HepG2 (cell line): ENCODE results near the gene ZBTB2. TPM values are rescaled to one million over a fixed set of nuclear protein-coding genes. Genes with fewer than 3 reads are reported as not detected.
A peak's percentile ranks its signal among the peaks of the same experiment; 100 is the strongest.

Experiments
- ADNP ChIP-seq: sonication (generic); formaldehyde crosslinking; IDR thresholded peaks from 2 replicates; pipeline ENCODE4 v1.4.0; 2020; ENCODE audit warnings: missing genetic modification reagents
- AGO2 ChIP-seq: fragments of 200-400 bp; formaldehyde crosslinking; optimal IDR thresholded peaks from 2 replicates; pipeline ENCODE3; 2017; ENCODE audit warnings: mild to moderate bottlenecking, low read depth, low read length, moderate library complexity
- ARID2 ChIP-seq: sonication (generic); formaldehyde crosslinking; IDR thresholded peaks from 2 replicates; pipeline ENCODE4 v1.8.1; 2022; ENCODE audit warnings: mild to moderate bottlenecking, missing genetic modification reagents, borderline replicate concordance
- ATF5 ChIP-seq: sonication (generic); formaldehyde crosslinking; IDR thresholded peaks from 2 replicates; pipeline ENCODE4 v1.4.0; 2020; ENCODE audit warnings: mild to moderate bottlenecking, low read depth, missing genetic modification reagents
- BCL3 ChIP-seq: sonication (generic); formaldehyde crosslinking; IDR thresholded peaks from 2 replicates; pipeline ENCODE4 v1.5.1; 2020; ENCODE audit warnings: mild to moderate bottlenecking, missing genetic modification reagents, moderate library complexity
- CERS6 ChIP-seq: sonication (generic); formaldehyde crosslinking; IDR thresholded peaks from 2 replicates; pipeline ENCODE4 v1.5.0; 2020; ENCODE audit warnings: missing genetic modification reagents
- CHD4 ChIP-seq: fragments of 200-600 bp; sonication (generic); IDR thresholded peaks from 2 replicates; pipeline ENCODE4 v1.7.0; 2017; ENCODE audit warnings: mild to moderate bottlenecking, low read length, borderline replicate concordance
- DPF2 ChIP-seq: sonication (generic); formaldehyde crosslinking; IDR thresholded peaks from 2 replicates; pipeline ENCODE4 v1.4.0; 2020; ENCODE audit warnings: mild to moderate bottlenecking, low read depth, missing genetic modification reagents, borderline replicate concordance
- EZH2 ChIP-seq: conservative IDR thresholded peaks from 2 replicates; pipeline ENCODE4 v1.6.1; 2012; ENCODE audit warnings: mild to moderate bottlenecking, low read depth, low read length, moderate library complexity
- HIVEP1 ChIP-seq: sonication (generic); formaldehyde crosslinking; IDR thresholded peaks from 2 replicates; pipeline ENCODE4 v1.4.0; 2020; ENCODE audit warnings: mild to moderate bottlenecking, missing genetic modification reagents
- HOXD1 ChIP-seq: sonication (generic); formaldehyde crosslinking; IDR thresholded peaks from 2 replicates; pipeline ENCODE4 v1.5.0; 2020; ENCODE audit warnings: missing genetic modification reagents
- KAT2B ChIP-seq: fragments of 150-350 bp; IDR thresholded peaks from 2 replicates; pipeline ENCODE4 v1.6.1; 2014; ENCODE audit warnings: low read depth, low read length, borderline replicate concordance
- KMT2A ChIP-seq: sonication (generic); formaldehyde crosslinking; IDR thresholded peaks from 2 replicates; pipeline ENCODE4 v1.4.0; 2020; ENCODE audit warnings: missing genetic modification reagents
- RFXANK ChIP-seq: IDR thresholded peaks from 2 replicates; pipeline ENCODE4 v1.6.1; 2016
- SIN3A ChIP-seq: IDR thresholded peaks from 2 replicates; pipeline ENCODE4 v1.6.1; 2011; ENCODE audit warnings: low read depth, mild to moderate bottlenecking, control low read depth, low read length, borderline replicate concordance
- SOX5 ChIP-seq: IDR thresholded peaks from 2 replicates; pipeline ENCODE4 v1.6.1; 2016; ENCODE audit warnings: borderline replicate concordance
- TBX3 ChIP-seq: fragments of 450-650 bp; IDR thresholded peaks from 2 replicates; pipeline ENCODE4 v1.6.1; 2017; ENCODE audit warnings: antibody characterized with exemption, mild to moderate bottlenecking, inconsistent platforms, borderline replicate concordance
- ZBTB10 ChIP-seq: sonication (generic); formaldehyde crosslinking; IDR thresholded peaks from 2 replicates; pipeline ENCODE4 v1.4.0; 2020; ENCODE audit warnings: missing genetic modification reagents, borderline replicate concordance
- ZBTB37 ChIP-seq: sonication (generic); formaldehyde crosslinking; IDR thresholded peaks from 2 replicates; pipeline ENCODE4 v1.4.0; 2020; ENCODE audit warnings: mild to moderate bottlenecking, missing genetic modification reagents
- ZNF547 ChIP-seq: sonication (generic); formaldehyde crosslinking; IDR thresholded peaks from 2 replicates; pipeline ENCODE4 v1.5.1; 2020; ENCODE audit warnings: mild to moderate bottlenecking, missing genetic modification reagents
- ZNF710 ChIP-seq: sonication (generic); formaldehyde crosslinking; IDR thresholded peaks from 2 replicates; pipeline ENCODE4 v1.5.0; 2020; ENCODE audit warnings: mild to moderate bottlenecking, missing genetic modification reagents, borderline replicate concordance
- polyA plus RNA-seq, 8 experiments: library from polyadenylated mRNA; depleted of rRNA in 3 of 8; stranded (reverse) in 7 of 8; unstranded in 1 of 8; fragments of >200 nt; fragmentation: Illumina TruSeq in 4 of 8; extraction: Trizol in 4 of 8; gene quantifications; 2 replicates each; pipeline versions ENCODE4 v1.2.1 to v1.2.3, GENCODE V29; 2011 to 2016; ENCODE audit warnings: low read depth in 4 of 8, missing spikeins in 1 of 8, mixed read lengths in 1 of 8; ENCODE audit not compliant: insufficient read depth in 1 of 8
- total RNA-seq, 5 experiments: library from RNA; depleted of rRNA; stranded (reverse); fragments of >200 nt; fragmentation: Illumina TruSeq; extraction: Trizol; gene quantifications; 2 replicates each; pipeline ENCODE4 v1.2.3, GENCODE V29; 2016; ENCODE audit warnings: low read depth in 1 of 5

Gene ZBTB2
- total and polyA plus RNA-seq, 2 of the 13 experiments (the other 11 are each of a cell fraction or from before 2014, with no cell fraction given), result 15.4 to 22.8 TPM

GRCh38 chr6:151390276-151390850, 996 bp downstream of the ZBTB2 start (continued):
- TF ChIP-seq ZBTB37 (no peak), ARID2 (CRISPR knock-in tag) (no peak), BCL3 (CRISPR knock-in tag) (no peak; the same call in none of the 2 replicates), KAT2B (no peak), KMT2A (CRISPR knock-in tag) (no peak; the same call in 1 of the 2 replicates), ADNP (CRISPR knock-in tag) (no peak), ZNF547 (CRISPR knock-in tag) (0 out of 2 replicates have a peak, but pooled peaks have one; percentile 78), ZBTB10 (CRISPR knock-in tag) (no peak; the same call in 1 of the 2 replicates), ATF5 (CRISPR knock-in tag) (no peak), ZNF710 (no peak; the same call in 1 of the 2 replicates), CHD4 (no peak), TBX3 (no peak), SIN3A (peak; percentile 0; the same call in 1 of the 2 replicates), CERS6 (CRISPR knock-in tag) (no peak), DPF2 (CRISPR knock-in tag) (no peak), RFXANK (CRISPR knock-in tag) (no peak), HOXD1 (CRISPR knock-in tag) (peak; percentile 78), SOX5 (CRISPR knock-in tag) (peak; percentile 49), EZH2 (no peak), HIVEP1 (CRISPR knock-in tag) (no peak), AGO2 (peak; percentile 81)
